ENCODE data around the gene SFXN5. TPM values are rescaled to one million over a fixed set of nuclear protein-coding genes. Genes with fewer than 3 reads are reported as not detected.

SFXN5 gene
- total RNA-seq, 1 donor from 2014 or later, result 21.8 TPM

DNA sequence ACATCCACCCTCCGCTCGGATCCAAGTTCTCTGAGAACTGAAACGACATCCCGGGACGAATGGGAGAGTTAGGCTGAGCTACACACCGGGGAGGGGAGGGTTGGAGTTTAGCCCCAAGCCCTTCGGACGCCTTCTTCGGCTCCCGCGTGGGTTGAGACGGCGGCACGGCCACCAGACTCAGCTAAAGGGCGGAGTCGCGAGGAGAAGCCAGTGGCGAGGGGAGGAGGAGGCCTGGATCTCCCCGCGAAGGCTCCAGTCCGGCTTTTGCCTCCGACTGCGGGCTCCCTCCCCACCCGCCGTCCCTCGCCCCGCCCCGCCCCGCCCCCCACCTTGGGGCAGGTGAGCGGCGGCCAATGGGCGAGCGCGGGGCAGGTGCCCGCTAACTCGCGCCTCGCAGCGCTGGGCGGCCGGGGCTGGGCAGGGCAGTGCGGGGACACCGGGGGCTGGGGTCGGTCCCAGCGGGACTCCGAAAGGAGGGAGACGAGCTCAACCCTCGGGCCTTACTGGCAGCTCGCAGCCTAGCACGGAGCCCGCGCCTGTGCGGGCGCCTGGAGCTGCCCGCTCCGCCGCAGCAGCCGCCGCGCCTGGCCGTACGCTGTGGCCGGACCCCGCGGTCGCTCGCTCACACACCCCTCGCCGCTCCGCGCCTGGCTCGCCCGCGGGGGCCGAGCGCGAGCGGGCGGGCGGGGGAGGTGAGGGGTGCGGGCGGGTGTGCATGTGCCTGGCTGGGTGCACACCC lies 154.2 kb downstream of the SFXN5 start, which contains the start of gene EMX1:
TSS of gene EMX1 (plus strand) at position 382 of the 739 bp plus-strand sequence. CDS start at position 716, 334 bp downstream.
- TF ChIP-seq, protein P1, sequence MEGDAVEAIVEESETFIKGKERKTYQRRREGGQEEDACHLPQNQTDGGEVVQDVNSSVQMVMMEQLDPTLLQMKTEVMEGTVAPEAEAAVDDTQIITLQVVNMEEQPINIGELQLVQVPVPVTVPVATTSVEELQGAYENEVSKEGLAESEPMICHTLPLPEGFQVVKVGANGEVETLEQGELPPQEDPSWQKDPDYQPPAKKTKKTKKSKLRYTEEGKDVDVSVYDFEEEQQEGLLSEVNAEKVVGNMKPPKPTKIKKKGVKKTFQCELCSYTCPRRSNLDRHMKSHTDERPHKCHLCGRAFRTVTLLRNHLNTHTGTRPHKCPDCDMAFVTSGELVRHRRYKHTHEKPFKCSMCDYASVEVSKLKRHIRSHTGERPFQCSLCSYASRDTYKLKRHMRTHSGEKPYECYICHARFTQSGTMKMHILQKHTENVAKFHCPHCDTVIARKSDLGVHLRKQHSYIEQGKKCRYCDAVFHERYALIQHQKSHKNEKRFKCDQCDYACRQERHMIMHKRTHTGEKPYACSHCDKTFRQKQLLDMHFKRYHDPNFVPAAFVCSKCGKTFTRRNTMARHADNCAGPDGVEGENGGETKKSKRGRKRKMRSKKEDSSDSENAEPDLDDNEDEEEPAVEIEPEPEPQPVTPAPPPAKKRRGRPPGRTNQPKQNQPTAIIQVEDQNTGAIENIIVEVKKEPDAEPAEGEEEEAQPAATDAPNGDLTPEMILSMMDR (conservative IDR thresholded peaks at IDR 0.05), result no peak
- peak; percentile 20 for DNase-seq (ENCODE audit: low read depth, low spot score)
- Mint-ChIP-seq H3K9me3 (no peaks in the 10 kb centered on the region), H3K4me3 (peak within 1 kb of the TSS; percentile 44), H3K27me3 (ENCODE audit: low read depth) (peaks cover 47% of the 10 kb centered on the region), H3K36me3 (ENCODE audit: low read depth) (no peaks in the 10 kb centered on the region), H3K27ac (ENCODE audit: unreplicated experiment) (no peak within 1 kb of the TSS), H3K4me1 (peaks cover 9% of the 10 kb centered on the region)

DNA sequence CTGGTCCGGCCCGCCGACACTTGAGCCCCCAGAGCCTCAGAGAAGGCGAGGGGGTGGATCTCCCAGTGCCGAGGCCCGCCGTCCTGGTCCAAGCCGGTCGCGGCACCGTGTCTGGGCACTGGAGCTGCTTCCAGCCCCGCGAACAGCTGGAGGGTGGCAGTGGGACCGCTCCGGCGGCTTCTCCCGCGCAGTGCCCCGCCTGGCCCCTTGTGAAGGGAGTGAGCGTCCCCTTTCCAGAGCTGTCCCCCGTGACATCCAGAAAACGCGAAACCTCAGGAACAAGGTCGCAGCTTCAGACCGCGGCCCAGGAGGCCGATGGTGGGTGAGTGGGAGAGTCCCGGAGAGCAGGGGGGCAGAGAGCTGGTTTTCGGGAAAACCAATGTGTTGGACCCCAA lies 154.8 kb downstream of the SFXN5 start:
- TF ChIP-seq, protein P1 (conservative IDR thresholded peaks at IDR 0.05), result no peak
- Mint-ChIP-seq H3K4me1 (peaks cover 9% of the 10 kb centered on the region), H3K27ac (ENCODE audit: unreplicated experiment) (no peak overlapping the region), H3K4me3 (peak overlapping the region; percentile 44), H3K36me3 (ENCODE audit: low read depth) (no peaks in the 10 kb centered on the region), H3K27me3 (ENCODE audit: low read depth) (peaks cover 53% of the 10 kb centered on the region), H3K9me3 (no peaks in the 10 kb centered on the region)
- DNase-seq (ENCODE audit: low read depth, low spot score), result no peak

DNA sequence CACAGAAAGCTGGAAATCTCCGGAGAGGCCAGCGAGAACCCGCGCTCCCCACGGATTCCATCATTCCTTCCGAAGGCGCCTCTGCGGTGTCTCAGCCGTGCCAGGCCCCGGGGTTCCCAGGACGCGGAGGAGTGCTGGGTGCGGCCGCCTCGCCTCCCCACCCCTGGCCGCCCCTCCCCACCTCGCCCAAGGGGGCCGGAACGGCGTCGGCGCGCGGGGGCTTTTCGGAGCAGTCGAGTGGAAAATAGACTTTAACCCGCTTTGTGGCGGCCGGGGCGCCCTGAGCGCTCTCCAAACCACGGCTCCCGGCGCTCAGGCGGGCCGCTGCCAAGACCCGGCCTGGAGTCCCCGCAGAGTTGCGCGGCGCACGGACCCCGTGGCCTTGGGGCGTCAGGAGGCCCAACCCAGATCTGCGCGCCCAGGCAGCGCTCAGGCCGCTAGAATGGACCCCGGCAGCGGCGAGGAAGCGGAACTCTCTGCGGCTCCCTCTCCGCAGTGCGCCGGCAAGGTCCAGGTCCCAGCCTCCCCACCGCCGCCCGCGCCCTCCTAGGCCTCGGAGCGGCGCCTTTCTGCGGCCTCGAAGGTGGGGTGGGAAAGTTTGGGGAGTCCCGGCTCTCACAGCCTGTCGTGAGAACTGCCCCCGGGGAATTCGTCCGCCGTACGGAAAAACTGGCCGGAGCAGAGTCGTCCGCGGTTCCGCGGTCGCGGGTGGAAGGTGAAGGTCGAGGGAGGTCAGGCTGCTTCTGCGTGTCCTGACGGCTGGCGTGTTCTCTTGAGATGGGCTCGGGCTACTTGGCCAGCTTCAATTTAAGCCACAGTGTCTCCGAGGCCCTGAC lies 155.4 kb downstream of the SFXN5 start:
- TF ChIP-seq, protein P1 (conservative IDR thresholded peaks at IDR 0.05), result no peak
- Mint-ChIP-seq H3K36me3 (ENCODE audit: low read depth) (no peaks in the 10 kb centered on the region), H3K4me1 (peaks cover 9% of the 10 kb centered on the region)

DNA sequence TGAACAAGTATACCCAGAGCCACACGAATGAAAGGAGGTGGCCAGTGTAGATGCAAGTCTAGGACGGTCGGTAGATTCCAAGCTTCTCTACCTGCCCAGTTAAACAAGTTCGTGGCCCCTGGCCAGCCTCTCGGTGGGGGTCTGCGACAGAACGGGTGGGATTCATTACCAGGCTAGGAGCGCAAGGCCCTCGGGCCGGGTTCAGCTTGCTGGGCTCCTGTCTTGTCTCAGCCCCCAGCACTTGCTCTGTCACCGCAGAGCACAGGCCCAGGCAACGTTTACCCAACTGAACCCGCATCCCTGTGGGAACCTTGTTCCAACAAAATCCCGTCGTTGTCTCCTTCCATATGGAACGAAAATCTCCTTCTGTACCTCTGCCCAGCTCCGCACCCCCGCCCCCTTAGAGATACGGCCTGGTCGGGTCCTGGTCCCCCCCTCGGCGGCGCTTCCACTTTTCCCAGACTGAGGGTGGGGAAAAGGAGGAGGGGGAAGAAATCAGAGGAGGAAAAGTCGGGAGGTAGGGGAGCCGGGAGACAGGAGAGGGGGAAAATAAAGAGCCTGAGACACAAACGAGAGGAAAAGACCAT lies 156.1 kb downstream of the SFXN5 start:
- peaks cover 9% of the 10 kb centered on the region for H3K4me1 Mint-ChIP-seq
- H3K9me3 Mint-ChIP-seq, result no peaks in the 10 kb centered on the region
- DNase-seq (ENCODE audit: low read depth, low spot score), result no peak
- TF ChIP-seq, protein P1 (conservative IDR thresholded peaks at IDR 0.05), result no peak
- H3K27ac Mint-ChIP-seq (ENCODE audit: unreplicated experiment), result no peak overlapping the region
- H3K27me3 Mint-ChIP-seq (ENCODE audit: low read depth), result peaks cover 66% of the 10 kb centered on the region
- no peaks in the 10 kb centered on the region for H3K36me3 Mint-ChIP-seq (ENCODE audit: low read depth)
- H3K4me3 Mint-ChIP-seq, result peak overlapping the region; percentile 67

More for the DNA sequence above, 155.4 kb downstream of the SFXN5 start:
- no peak overlapping the region for H3K27ac Mint-ChIP-seq (ENCODE audit: unreplicated experiment)
- no peak overlapping the region for H3K4me3 Mint-ChIP-seq
- H3K9me3 Mint-ChIP-seq, result no peaks in the 10 kb centered on the region
- H3K27me3 Mint-ChIP-seq (ENCODE audit: low read depth), result peaks cover 59% of the 10 kb centered on the region
- DNase-seq (ENCODE audit: low read depth, low spot score), result peak; percentile 33

DNA sequence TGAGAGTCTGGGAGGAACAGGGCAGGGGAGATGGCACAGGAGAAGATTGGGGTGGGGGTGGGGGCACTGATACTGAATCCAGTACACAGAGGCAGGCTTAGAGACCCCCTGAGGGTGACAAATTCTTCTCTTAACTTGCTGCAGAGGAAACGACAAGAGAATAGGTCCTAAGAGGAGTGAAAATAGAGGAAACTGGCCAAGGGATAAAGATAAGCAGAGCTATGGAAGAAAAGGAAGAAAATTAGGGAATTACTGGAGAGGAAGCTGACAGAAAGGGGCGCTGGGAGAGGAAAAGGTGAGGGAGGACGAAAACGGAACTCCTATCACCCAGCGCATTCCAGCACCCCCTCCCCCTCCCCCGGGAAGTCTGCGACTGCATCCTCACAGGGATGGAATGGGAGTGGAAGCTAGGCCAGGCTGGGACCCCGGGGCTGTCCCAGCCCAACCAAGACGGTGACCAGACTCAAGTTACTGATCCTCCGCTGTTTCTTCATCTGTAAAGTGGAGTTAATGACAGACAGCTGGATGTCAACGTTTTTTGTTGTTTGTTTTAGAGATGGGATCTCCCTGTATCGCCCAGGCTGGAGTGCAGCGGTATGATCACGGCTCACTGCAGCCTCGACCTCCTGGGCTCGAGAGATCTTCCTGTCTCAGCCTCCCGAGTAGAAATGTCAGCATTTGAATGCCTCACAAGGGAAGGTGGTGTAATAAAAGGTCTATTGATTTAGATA lies 156.8 kb downstream of the SFXN5 start:
- Mint-ChIP-seq H3K4me3 (peak overlapping the region; percentile 67), H3K27me3 (ENCODE audit: low read depth) (peaks cover 73% of the 10 kb centered on the region)

More for the DNA sequence above, 156.8 kb downstream of the SFXN5 start:
- no peak for DNase-seq (ENCODE audit: low read depth, low spot score)
- H3K4me1 Mint-ChIP-seq, result peaks cover 9% of the 10 kb centered on the region
- no peaks in the 10 kb centered on the region for H3K9me3 Mint-ChIP-seq
- H3K27ac Mint-ChIP-seq (ENCODE audit: unreplicated experiment), result no peak overlapping the region
- TF ChIP-seq, protein P1 (conservative IDR thresholded peaks at IDR 0.05), result no peak
- H3K36me3 Mint-ChIP-seq (ENCODE audit: low read depth), result no peaks in the 10 kb centered on the region

All from neural crest cell (in vitro differentiated cells).